ENCODE measurements around the gene PKIG.
"Not testable (repeated sequence)": the region's sequence is repeated elsewhere in the genome, so short reads cannot be mapped to it uniquely, and the experiment has no call there.

The PKIG gene

GRCh38 chr20:44572551-44573500 lies 9.6 kb upstream of the PKIG start:
- DNase-seq, result no peak

DNA sequence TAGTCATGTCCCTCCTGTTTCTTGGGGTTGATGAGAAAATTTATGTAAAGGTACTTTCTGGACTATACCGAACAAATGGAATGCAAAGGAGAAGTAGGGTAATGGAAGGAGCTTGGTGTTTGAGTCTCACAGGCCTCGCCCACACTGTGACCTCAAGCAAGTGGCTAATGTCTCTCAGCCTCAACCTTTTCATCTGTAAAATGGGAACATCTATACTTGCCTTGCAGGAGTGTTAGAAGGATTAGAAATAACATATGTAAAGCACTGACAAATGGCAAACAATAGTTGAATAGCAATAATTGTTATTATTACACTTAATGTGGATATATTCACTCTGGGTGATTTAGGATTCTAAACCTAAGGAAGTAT lies 8.9 kb upstream of the PKIG start:
- no peak for DNase-seq

- no peak for DNase-seq
Observed at GRCh38 chr20:44574372-44574771, 8.0 kb upstream of the PKIG start.

DNA sequence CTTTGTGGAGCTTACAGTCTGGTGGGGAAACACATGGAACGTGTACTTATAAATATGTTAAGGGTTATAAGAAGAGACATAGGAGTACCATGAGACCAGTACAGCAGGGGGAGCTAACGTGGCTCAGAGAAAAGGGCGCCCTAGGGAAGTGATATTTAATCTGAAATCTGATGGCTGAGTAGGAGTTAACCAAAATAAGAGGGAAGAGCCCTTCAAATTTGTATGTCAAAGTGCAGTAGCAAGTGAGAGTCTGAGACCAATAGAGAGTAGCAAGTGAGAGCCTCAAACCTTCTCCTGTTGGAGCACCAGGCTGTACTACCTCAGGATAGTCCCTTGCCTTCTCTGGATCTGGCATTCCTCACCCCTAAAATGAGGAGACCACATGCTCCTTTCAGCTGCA lies 6.1 kb upstream of the PKIG start:
- DNase-seq, result peak; percentile 15 to 49

DNA sequence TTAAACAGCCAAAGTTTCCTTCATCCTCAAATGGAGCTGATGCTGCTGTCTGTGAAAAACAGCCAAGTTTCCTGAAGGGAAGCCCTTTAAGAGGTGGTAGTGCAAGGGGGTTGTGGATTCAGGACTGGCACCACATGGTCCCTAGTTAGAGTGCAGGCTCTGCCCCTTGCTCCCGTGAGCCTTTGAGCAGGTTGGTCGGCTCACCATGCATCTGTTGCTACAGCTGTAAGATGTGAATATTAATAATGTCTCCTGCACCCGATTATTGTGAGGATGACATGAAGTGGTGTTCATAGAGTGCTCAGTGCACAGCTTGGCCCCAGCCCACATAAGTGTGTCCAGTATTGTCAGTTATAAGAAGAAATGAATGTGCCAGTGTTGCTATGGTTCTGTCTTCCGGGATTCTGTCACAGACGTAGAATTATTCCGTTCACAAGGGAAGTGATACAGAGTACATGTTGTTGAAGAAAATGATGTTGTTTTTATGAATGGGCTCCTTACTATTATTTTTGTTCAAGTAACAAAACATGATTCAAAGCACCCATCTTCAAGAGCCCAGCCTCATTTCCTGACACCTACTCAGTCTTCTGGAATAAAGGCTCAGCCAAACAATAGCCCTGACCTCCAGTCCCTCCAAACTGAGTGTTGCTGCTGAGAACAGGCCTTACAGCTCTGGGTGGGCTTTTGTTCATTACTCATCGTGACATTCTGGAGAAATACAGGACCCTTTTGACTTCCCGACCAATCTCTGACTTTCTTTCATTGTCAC lies 2.9 kb upstream of the PKIG start:
- no peak for DNase-seq

DNA sequence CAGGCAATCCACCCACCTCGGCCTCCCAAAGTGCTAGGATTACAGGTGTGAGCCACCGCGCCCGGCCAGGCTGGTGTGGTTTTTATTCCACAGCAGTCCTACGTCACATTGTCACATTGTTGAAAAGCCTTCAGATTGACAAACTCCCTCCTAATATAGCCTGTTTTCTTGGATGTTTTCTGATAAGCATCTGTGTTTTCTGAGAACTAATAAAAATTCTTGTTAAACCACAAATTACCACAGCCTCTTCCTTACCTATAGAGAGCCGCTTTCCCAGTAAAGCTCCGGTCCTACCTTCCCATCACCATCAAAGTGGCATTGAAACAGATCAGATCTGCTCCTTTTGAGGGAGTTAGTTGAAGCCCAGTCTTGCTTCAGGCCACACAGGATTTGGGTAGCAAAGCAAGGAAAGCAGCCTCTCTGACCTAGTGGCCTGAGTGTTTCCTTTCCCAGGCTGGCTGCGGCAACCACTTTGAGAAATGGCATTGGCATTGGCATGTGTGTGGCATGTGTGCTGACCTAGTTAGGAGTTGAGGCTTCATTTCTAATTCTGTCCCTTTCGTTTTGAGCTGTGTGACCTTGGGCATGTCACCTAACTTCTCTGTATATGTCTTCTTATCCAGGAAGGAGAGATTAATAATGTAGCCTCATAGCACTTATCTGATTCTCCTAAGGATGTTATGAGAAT lies 1.7 kb upstream of the PKIG start:
- no peak for DNase-seq

- DNase-seq, result no peak
Observed at GRCh38 chr20:44581515-44581914, 864 bp upstream of the PKIG start.

DNA sequence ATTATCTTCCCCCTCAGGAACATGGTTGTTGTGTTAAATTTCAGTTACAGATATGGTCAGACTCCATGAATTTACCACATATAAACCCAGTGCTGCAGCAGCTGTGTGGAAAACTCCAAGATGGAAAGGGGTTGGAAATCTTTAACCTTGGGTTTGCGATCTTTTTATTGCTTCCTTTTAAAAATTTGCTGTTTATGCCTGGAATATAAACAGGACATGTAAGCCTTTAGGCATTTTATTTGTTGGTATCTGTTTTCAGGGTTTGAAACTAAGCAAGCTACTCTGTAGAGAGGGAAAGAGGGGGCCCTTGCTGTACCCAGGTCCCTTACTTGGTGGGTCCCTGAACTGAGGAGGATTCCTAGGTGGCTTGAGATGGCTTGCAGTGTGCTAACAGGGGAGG lies 778 bp downstream of the PKIG start:
- no peak for DNase-seq

- no peak for DNase-seq
Observed at GRCh38 chr20:44584162-44584561, 1.8 kb downstream of the PKIG start.

DNA sequence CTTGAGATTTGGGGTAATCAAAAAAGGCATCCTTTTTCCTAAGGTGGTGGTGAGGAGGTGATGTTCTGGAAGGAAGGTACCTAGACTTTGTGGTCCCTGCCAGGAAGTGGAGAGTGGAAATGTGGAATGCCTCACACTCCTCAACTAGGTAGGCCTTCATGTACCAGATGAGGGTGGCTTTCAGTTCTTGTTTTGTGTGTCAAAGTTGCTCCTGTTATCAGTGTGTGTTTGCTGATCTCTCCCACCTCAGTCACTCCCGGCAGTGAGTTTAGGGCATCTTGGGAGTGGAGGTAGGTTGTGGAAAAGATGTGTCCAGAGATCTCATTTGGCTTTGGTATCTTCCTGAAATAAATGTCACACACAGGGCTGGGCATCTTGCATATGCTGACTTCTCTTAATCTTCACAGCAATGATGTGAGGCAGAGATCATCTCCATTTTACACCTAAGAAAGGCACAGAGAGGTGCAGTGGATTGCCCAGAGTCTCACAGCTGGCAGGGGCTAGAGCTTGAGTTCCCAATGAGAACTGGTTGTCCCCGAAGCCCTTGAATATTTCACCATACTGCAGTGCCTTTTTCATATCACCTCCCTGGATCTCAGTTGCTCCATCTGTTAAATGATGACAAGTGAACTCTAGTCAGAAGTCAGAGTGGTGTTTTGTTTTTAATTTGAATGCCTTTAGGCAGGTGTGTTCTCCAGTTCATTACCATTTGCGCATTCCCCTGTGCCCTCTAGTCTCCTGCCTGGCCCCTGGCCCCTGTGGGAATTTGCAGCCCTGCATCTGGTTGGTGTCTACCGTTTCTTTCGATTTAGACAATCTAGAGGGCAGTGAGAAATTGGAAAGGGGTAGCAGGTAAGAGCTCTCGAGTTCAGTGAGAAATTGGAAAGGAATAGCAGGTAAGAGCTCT lies 2.9 kb downstream of the PKIG start:
- DNase-seq, result no peak

GRCh38 chr20:44586289-44586911 lies 4.0 kb downstream of the PKIG start:
- peak in 1 of 2 donors; percentile 86 for DNase-seq

DNA sequence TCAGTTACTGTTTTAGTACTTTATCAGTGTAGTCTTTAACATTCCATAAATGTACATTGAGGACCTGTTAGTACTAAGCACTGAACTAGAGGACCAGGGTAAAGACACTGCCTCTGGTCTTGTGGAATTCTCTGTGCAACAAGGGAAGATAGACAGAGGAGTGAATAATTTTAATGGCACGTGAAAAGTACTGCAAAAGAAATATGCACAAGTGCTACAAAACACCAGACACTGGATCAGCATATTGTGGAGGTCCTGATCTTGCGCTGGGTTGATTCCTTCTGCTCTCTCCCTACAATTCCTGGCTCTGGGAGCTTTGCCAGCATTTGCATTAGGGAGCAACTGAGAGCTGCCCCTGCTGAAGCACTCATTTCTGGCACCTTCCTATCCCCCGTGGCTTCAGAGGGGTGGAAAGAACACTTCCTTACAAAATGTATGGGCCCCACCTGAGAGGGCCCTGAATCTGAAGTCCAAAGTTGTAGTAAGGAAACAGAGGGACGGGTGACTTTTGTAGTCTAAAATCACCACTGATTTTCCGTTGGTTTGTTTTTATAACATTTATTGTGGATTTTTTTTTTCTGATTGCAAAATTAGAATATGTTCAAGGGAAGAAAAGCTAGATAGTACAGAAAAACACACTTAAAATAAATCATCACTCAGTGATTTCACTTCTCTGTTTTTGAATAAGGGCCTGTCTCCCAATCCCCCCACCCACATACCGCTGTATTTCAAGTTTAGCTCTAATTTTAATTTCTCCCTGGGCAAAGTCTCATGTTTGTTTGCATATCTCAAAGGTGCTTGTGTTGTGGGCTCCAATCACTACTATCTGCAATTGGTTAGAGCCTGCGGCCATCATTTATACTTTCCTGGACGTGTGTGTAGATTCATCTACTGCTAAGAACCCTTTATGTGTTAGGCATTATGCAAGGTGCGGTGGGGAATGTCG lies 4.9 kb downstream of the PKIG start:
- DNase-seq, result no peak

DNA sequence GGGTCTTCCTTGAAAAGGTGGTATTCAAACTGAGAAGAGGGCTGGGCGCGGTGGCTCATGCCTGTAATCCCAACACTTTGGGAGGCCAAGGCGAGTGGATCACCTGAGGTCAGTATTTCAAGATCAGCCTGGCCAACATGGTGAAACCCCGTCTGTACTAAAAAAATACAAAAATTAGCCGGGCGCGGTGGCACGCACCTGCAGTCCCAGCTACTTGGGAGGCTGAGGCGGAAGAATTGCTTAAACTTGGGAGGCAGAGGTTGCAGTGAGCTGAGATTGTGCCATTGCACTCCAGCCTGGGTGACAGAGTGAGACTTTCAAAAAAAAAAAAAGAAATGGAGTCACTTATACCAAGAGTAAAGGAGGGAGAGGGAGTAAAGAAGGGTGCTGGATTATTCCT lies 5.9 kb downstream of the PKIG start:
- DNase-seq, result not testable (repeated sequence)

GRCh38 chr20:44589537-44589936 lies 7.2 kb downstream of the PKIG start:
- no peak for DNase-seq

- no peak for DNase-seq
Observed at GRCh38 chr20:44590980-44591778, 8.8 kb downstream of the PKIG start.

DNA sequence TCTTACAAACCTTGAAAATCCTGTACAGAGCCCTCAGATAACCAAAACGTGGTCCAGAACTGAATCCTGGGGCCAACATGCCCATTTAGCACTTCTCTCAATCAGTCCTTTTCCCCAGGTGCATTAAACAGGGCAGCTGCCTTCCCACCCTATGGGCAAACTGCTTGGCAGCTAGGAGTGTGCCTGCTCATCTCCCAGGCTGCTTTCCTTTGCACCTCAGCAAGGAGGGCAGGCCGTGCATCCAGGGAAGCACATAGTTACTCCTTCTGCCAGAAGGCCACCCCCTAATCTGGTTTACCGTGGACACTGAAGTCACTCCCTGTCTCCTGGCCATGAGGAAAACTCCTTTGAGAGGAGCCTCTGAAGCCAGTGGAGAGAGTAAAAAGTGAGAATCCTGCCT lies 10.0 kb downstream of the PKIG start:
- DNase-seq, result no peak

- DNase-seq, result no peak
Observed at GRCh38 chr20:44593751-44594150, 11.4 kb downstream of the PKIG start.

DNA sequence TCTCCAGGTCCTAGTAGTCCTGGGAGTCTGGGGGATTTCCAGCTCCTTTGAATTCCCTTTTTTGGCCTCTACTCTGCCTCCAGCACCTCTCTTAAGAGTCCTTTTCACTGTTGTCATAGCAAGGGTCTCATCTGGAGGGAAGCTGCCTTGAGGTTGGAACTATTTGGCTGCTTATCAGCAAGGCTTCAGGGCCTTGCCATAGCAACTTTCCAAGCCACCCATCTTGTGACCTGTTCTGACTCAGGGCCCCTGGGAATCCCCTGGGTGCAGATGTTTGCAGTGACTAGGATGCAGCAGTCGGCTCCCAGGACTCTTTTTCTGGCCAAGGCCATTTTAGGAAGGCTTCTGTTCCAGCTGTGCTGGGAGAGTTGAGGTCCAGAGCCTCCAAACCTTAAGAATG lies 12.4 kb downstream of the PKIG start:
- peak in 1 of 2 donors; percentile 42 for DNase-seq

GRCh38 chr20:44596010-44596409 lies 13.6 kb downstream of the PKIG start:
- DNase-seq, result no peak

DNA sequence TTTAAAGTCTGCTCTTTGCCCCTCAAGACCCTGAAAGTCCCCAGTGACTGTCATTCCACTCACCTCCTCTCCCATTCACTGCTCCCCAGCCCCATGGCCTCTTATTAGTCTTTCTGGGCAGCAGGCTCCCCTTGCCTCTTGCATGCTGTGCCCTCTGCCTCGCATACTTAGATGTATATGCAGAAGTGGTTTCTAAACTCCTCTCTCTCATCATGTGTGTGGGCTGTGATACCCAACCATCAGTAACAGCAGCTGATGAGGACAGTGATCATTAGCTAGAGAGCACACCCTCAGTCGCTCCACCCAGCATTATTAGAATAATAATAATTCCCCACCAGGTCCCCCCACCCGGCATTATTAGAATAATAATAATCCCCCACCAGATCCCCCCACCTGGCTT lies 14.5 kb downstream of the PKIG start:
- no peak for DNase-seq
